ENCODE data around the gene ACSM5. TPM values are rescaled to one million over a fixed set of nuclear protein-coding genes. Genes with fewer than 3 reads are reported as not detected.

Gene ACSM5
- total and polyA plus RNA-seq, 2 of the 4 experiments (the other 2 are of a cell fraction), result not detected

GRCh38 chr16:20485408-20485807 lies 76.1 kb downstream of the ACSM5 start:
- peaks cover 2% of the 10 kb centered on the region; the same call in 1 of the 2 replicates for H3K9me3 ChIP-seq (ENCODE audit: control insufficient read depth, insufficient read depth, low read length)
- no peaks in the 10 kb centered on the region for H3K4me1 ChIP-seq (ENCODE audit: control insufficient read depth, insufficient read depth, low read length)
- intact Hi-C loops (cut with micrococcal nuclease) (no loop called here), in situ Hi-C loops (cut with MboI; ENCODE audit: low sequenced_read_pairs) (no loop called here), dilution Hi-C loops (cut with HindIII; ENCODE audit: low sequenced_read_pairs, unreplicated experiment) (no loop called here)
- H4K8ac ChIP-seq (ENCODE audit: low read depth in 2 of 2, low read length in 2 of 2), result no peak overlapping the region
- H4K5ac ChIP-seq (ENCODE audit: low read depth, low read length), result no peak overlapping the region
- no CpG with 5 or more reads among the region's 1 CpG for WGBS, 2 experiments (ENCODE audit: extremely low coverage in 2 of 2, insufficient read length in 1 of 2)
- CTCF ChIA-PET, result no interaction called here
- no peak overlapping the region for H3K18ac ChIP-seq (ENCODE audit: low read depth, low read length)
- no peaks in the 10 kb centered on the region for H3K36me3 ChIP-seq (ENCODE audit: control insufficient read depth, insufficient read depth, low read length)
- H2AFZ ChIP-seq (replicated peaks; ENCODE audit: low read length, poor library complexity), result no peak overlapping the region
- H3K27me3 ChIP-seq (ENCODE audit: control insufficient read depth, insufficient read depth, low read length), result no peaks in the 10 kb centered on the region
- ATAC-seq (ENCODE audit: low read depth), result no peak
- H3K4me2 ChIP-seq (ENCODE audit: low read depth, low read length), result no peak overlapping the region
- H3K9me1 ChIP-seq (ENCODE audit: insufficient read depth, low read length), result no peaks in the 10 kb centered on the region
- H3K27ac ChIP-seq (ENCODE audit: insufficient read depth, low read length), result no peak overlapping the region
- no peaks in the 10 kb centered on the region for H4K20me1 ChIP-seq (ENCODE audit: insufficient read depth, low read length)
- no peak overlapping the region for H2AK9ac ChIP-seq (replicated peaks; ENCODE audit: low read depth, low read length, poor library complexity)
- no peaks in the 10 kb centered on the region for H3K79me1 ChIP-seq (ENCODE audit: low read depth in 1 of 2, low read length in 2 of 2)
- no peak overlapping the region for H3K4ac ChIP-seq (ENCODE audit: low read depth, low read length)
- DNase-seq, result no peak
- H4K91ac ChIP-seq (ENCODE audit: insufficient read depth, low read depth, low read length), result no peak overlapping the region
- H3K9ac ChIP-seq (ENCODE audit: low read depth, low read length), result no peak overlapping the region
- TF ChIP-seq USF2 (IDR thresholded peaks at IDR 0.05; ENCODE audit: low read depth, low read length) (no peak), POLR2A (IDR thresholded peaks at IDR 0.05; ENCODE audit: low read depth, low read length) (no peak), CHD1 (IDR thresholded peaks at IDR 0.05; ENCODE audit: low read depth, low read length) (no peak), MAZ (IDR thresholded peaks at IDR 0.05; ENCODE audit: borderline replicate concordance, low read depth, low read length) (no peak), CTCF (conservative IDR thresholded peaks at IDR 0.05; ENCODE audit: low read depth, low read length) (no peak), MXI1 (IDR thresholded peaks at IDR 0.05; ENCODE audit: borderline replicate concordance, low read depth, low read length) (no peak), SMC3 (IDR thresholded peaks at IDR 0.05; ENCODE audit: low read depth, low read length) (no peak), MAFK (IDR thresholded peaks at IDR 0.05; ENCODE audit: low read depth, low read length) (no peak), NFE2L2 (IDR thresholded peaks at IDR 0.05; ENCODE audit: low read depth, low read length) (no peak), RCOR1 (IDR thresholded peaks at IDR 0.05; ENCODE audit: insufficient replicate concordance, low read length) (no peak), FOS (IDR thresholded peaks at IDR 0.05; ENCODE audit: low read depth, low read length) (no peak), ELK1 (IDR thresholded peaks at IDR 0.05; ENCODE audit: borderline replicate concordance, low read depth, low read length) (no peak), RAD21 (IDR thresholded peaks at IDR 0.05; ENCODE audit: low read length) (no peak), RFX5 (IDR thresholded peaks at IDR 0.05; ENCODE audit: low read depth, low read length) (no peak), CEBPB (IDR thresholded peaks at IDR 0.05; ENCODE audit: low read depth, low read length) (no peak)
- no peak overlapping the region for H3K4me3 ChIP-seq (ENCODE audit: insufficient read depth, low read depth, low read length)
- no peak overlapping the region for H3K23ac ChIP-seq (ENCODE audit: low read depth, low read length)
- no peak overlapping the region for H3K56ac ChIP-seq (ENCODE audit: extremely low read depth, insufficient read depth, low read length)
- H3K14ac ChIP-seq (replicated peaks; ENCODE audit: low read depth, low read length), result no peak overlapping the region
- no peak overlapping the region for H2BK15ac ChIP-seq (ENCODE audit: low read depth, low read length)
- H2BK120ac ChIP-seq (ENCODE audit: low read depth, low read length), result no peak overlapping the region
- no peak overlapping the region for H2BK5ac ChIP-seq (ENCODE audit: low read depth, low read length, poor library complexity, severe bottlenecking)
- no peak overlapping the region for H2BK20ac ChIP-seq (ENCODE audit: low read depth, low read length)
- no peak overlapping the region for H2AK5ac ChIP-seq (ENCODE audit: low read depth, low read length)
- BruUV-seq (replicated peaks), result no TSS peak
- POLR2A ChIA-PET (ENCODE audit: unreplicated experiment), result no interaction called here
